ENCODE data around the gene C1orf216. TPM values are rescaled to one million over a fixed set of nuclear protein-coding genes. Genes with fewer than 3 reads are reported as not detected.
"Not testable (repeated sequence)": the region's sequence is repeated elsewhere in the genome, so short reads cannot be mapped to it uniquely, and the experiment has no call there.

C1orf216 gene
- total RNA-seq, 1 experiment from 2014 or later, result 22.2 TPM

DNA sequence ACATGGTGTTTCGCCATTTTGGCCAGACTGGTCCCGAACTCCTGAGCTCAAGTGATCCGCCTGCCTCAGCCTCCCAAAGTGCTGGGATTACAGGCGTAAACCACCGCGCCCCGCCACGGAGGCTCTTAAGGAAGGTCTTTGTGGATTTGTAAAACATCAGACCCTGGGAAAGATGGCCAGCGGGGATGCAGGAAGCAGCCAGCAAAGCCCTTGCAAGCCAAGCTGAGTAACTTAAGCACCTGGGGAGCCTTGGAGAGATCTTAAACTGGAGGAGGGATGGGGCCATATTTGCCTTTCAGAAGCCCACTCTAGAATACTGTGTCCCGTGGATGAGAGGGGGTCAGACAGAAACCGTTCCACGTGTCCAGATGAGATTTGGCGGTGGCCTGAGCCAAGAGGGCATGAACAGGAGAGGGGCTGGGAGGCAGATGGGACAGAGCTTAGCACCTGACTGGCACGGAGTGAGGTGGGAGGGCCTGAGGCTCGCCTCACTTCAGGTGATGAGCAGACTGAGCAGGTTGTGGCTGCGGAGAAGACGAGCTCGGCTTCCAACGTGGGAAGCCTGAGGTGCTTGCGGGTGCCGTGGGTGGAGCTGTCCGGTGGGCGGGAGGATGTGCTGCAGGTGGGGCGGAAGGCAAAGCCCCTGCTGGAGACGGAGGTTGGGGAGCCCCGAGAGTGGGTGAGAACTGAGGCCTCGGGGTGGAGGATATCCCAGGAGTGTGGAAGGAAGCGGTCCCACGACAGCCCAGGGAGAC lies 11.7 kb downstream of the C1orf216 start:
- no peak for DNase-seq (ENCODE audit: low spot score)

DNA sequence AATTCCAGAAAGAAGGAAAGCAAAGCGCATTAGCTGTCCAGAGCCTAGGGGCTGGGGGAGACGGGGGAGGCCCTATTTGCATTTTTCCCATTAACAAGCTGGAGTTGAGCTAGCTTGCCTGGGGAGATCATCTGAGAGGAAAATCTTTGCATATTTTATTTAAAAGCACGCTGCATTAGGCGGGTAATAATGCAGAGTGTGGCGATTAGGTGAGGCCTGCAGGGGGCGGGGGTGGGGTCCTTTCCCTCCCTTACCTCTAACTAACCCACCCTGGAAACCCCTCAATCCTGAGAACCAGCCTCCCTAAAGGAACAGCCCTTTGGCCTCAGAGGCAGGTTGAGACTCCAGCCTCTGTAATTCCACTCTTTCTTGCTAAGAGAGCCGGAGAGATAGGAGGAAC lies 16.2 kb downstream of the C1orf216 start:
- no peak for DNase-seq (ENCODE audit: low spot score)

DNA sequence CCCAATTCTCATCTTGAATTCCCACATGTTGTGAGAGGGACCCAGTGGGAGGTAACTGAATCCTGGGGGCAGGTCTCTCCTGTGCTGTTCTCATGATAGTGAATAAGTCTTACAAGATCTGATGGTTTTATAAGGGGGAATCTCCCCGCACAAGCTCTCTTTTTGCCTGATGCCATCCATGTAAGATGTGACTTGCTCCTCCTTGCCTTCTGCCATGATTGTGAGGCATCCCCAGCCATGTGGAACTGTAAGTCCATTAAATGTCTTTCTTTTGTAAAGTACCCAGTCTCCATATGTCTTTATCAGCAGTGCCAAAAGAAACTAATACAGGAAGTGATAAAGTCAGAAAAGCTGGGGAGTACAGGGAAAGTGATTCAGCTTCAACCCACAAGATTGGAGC lies 19.5 kb downstream of the C1orf216 start:
- not testable (repeated sequence) for DNase-seq (ENCODE audit: low spot score)

DNA sequence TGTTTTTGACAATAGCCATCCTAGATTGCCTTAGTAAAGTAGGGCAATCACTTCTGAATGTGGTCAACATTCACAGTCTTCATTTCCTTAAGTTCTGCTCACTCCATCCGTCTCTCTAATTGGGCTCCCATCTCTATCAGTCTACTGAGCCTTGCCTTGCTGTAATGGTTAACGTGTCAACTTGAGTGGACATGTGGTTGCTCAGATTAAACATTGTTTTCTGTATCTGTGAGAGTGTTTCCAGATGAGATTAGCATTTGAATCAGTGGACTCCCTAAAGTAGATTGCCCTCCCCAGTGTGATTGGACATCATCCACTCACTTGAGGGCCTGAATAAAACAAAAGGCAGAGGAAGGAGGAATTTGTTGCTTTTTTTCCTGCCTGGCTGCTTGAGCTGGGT lies 26.4 kb downstream of the C1orf216 start:
- DNase-seq (ENCODE audit: low spot score), result no peak

DNA sequence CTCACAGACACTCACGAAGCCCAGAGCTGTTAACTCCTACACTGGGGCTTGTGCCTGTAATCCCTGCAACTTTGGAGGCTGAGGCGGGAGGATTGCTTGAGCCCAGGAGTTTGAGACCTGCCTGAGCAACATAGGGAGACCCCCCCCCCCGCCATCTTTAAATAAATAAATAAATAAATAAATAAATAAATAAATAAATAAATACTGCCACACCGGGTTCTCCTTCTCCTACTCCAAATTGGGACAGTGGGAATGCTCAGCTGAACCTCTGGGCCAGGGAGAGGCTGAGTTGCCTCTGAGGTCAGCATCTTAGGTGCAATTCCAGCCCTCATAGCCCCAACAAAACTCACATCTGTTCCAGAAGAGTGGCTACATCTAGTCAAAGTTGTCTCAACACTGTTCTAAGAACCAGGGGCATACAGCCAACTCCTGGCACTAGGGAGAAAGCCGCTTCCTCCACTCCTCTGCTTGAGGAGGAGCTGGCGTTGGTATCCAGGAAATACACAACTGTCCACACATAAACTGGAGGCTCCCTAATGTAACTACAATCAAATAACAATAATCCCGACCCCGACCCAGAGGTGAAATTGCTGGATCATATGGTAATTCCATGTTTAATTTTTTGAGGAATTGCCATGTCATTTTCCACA lies 27.0 kb downstream of the C1orf216 start:
- DNase-seq (ENCODE audit: low spot score), result no peak

DNA sequence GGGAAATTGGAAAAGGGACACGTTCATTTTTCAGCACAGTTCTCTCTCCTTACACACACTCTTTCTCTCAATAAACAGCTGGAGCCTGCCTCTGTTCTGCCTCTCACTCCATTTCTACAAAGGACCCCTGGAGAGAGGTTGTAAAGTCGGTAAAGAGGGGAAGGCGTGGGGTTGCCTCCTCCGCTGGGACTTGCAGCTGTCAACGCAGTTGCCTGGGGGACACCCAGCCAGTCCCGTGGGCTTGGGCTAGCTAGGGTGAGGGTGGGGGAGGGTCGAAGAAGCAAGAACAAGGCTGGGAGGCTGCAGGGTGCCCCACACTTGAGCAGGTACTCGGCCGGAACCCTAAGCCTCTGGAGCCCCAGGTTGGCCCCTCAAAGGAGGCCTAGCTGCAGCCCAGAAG lies 27.6 kb downstream of the C1orf216 start:
- DNase-seq (ENCODE audit: low spot score), result no peak

DNA sequence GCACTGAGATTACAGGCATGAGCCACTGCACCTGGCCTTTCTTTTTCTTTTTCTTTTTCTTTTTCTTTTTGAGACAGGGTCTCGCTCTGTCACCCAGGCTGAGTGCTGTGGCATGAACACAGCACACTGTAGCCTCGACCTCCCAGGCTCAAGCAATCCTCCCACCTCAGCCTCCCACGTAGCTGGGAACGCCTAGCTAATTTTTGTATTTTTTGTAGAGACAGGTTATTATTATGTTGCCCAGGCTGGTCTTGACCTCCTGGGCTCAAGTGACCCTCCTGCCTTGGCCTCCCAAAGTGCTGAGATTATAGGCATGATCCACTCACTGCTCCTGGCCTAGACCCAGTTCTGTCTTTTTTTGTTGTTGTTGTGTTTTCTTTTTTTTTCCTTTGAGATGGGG lies 28.6 kb downstream of the C1orf216 start:
- DNase-seq (ENCODE audit: low spot score), result not testable (repeated sequence)

DNA sequence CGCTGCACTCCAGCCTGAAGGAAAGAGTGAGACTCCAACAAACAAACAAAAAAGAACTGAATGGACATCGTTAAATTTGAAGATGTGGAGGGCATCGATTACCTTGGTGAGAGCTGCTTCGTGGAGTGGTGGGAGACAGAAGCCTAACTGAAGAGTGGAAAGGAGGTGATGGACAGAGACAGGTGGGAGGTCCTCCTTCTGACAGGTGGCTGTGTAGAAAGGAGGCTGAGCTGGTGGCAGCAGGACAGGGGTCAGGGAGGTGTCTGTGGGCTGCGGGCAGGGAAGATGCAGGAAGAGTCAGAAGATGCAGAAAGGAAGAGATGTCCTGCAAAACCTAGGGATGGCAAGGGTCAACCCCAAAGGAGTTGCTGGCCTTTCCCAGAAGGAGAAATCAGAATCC lies 30.5 kb downstream of the C1orf216 start:
- DNase-seq (ENCODE audit: low spot score), result no peak

DNA sequence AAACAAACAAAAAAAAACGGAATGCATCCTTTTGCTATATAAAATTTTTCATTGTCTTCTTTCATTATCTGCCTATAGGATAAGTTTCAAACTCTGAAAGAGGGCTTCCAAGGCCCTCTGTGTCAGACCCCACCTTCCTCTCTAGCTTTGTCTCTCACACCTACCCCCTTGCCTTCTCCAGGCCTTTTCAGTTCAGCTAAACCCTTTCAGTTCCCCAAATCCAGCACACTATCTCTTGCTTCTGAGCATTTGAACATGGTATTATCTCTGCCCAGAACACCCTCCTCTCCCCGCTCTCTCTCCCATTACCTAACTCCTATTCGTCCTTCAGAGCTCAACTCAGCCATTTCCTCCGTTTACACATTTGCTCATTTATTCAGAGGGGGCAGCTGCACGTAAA lies 35.7 kb downstream of the C1orf216 start:
- no peak for DNase-seq (ENCODE audit: low spot score)

DNA sequence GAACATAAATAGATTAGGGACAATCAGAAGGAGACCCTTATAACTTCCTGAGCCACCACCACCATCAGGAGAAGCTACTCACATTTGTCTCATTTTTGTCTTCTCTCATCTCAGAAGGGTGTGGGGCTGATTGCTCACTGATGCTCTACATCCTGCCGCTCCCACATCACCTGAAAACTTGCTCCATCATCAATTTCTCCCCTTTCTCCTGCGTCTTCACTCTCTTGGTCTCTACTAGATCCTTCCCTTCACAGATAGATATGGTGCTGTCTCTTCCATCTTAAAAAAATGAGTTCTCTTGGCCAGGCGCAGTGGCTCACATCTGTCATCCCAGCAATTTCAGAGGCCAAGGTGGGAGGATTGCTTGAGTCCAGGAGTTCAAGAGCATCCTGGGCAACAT lies 38.4 kb downstream of the C1orf216 start:
- DNase-seq (ENCODE audit: low spot score), result no peak

DNA sequence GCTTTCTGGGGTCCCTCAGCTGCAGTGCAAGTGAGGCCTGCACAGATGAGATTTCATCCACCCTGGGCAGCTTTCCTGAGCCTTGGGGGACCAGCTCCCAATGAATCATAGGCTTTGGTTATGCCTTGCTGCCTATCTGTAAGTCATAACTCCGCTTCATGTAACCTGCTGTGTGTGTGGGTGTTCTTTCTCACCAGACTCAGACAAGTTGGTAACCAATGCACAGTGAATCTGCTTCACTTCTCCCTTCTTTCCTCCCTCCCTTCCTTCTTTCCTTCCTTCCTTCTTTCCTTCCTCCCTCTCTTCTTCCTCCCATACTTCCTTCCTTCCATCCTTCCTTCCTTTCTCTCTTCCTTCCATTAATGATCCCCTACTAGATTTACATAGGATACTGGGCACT lies 42.9 kb downstream of the C1orf216 start:
- DNase-seq (ENCODE audit: low spot score), result no peak

DNA sequence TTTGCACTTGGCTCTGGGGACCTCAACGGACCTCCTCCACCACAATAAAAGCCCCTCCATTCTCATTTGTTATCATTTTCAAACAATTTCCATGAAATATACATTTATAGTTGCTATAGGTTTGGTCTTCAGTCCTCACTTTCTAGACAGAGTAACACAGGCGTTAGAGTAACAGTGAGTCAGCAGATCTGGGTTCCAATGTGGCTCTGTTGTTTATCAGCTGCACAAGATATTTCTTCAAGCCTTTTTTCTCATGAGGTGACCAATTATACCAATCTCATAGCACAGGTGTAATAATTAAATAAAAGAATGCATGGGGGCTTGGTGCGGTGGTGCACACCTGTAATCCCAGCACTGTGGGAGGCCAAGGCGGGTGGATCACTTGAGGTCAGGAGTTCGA lies 44.6 kb downstream of the C1orf216 start:
- no peak for DNase-seq (ENCODE audit: low spot score)

DNA sequence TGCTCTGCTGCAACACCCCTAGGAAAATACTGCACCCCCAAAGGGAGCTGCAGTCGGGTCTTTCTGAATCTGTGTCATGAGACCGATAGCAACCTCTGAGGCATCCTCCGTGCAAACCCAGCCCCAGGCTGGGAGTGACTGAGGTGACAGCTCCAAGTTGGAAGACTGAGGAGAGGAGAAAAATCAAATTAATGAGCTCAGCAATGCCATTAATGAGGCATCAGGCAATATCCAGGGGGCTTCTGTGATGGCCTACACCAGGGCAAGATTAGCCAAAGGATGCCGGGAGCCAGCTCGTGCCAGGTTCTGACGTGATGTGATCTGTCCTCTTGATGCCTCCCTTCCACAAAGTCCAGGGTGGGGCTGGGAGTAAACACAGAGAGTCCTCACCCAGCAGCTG lies 46.6 kb downstream of the C1orf216 start:
- DNase-seq (ENCODE audit: low spot score), result no peak

DNA sequence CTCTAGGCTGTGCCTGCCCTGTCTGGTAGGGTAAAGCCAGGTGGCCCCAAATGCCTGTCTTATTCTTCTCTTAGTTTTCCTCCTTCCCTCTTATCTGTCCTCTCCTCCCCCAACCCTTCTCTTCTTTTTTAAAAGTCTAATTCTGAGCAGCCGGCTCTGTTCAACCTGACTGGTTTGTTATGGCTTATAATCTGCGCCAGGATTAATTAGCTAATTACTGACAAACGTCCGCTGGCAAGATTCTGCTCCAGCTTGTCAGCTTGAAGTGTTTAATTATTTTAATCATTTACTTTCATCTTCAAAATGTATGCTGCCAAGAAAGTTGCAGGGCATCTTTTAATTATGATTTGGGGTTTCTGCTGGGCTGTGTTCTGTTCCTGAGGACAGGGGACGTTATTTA lies 50.2 kb downstream of the C1orf216 start:
- DNase-seq (ENCODE audit: low spot score), result no peak

DNA sequence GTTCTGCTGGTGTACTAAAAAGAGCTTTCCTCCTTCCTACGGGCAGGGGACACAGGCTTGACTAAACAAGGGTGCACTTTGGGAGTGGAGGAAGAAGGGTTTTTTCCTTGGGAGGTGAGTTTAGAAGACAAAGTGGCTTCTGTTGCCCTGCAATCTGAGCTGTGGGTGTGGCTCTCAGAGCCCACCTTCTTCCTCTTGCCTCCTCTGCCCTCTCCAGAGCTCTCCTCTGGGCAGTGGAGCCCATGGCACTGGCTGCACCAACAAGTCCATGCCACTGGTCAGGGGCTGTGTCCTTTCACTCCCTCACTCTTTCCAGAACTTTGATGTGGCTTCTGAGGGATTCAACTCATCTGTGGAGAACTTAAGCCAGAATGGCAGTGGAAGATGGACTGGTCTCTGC lies 51.8 kb downstream of the C1orf216 start:
- DNase-seq (ENCODE audit: low spot score), result no peak

DNA sequence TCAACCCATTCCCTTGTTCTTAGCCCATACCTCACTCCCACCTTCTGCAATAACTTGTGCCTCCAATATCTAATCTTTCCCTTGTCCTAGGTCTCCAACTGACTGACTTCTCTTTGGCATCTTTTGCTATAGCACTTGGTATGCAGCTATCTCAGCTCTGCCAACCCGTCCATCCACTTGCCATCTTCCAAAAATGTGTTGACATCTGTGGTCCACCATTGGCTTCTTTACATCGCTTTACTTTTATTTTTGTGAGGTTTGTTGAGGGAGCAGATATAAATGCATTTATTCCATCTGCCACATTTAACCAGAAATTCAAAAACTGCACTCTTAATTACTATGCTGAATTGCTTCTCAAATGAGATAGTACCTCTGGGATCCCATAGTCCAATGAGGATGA lies 52.5 kb downstream of the C1orf216 start:
- DNase-seq (ENCODE audit: low spot score), result no peak

Other genes starting within 250 kb of the C1orf216 start
- gene KIAA0319L, start 161.5 kb downstream of the C1orf216 start, total RNA-seq (2014; rRNA removed; shearing (Covaris generic)), result 33.9 and 34.1 TPM in 2 replicates
- 42.4 and 50.9 TPM in 2 replicates for gene NCDN, start 161.1 kb downstream of the C1orf216 start, total RNA-seq (2014; rRNA removed; shearing (Covaris generic))
- 0.05 and 0.28 TPM in 2 replicates for gene TFAP2E, start 145.6 kb downstream of the C1orf216 start, total RNA-seq (2014; rRNA removed; shearing (Covaris generic))
- 39.1 and 42.2 TPM in 2 replicates for gene PSMB2, start 77.4 kb downstream of the C1orf216 start, total RNA-seq (2014; rRNA removed; shearing (Covaris generic))
- gene CLSPN, start 51.1 kb upstream of the C1orf216 start, total RNA-seq (2014; rRNA removed; shearing (Covaris generic)), result 9.4 and 10.9 TPM in 2 replicates
- gene AGO4, start 89.1 kb upstream of the C1orf216 start, total RNA-seq (2014; rRNA removed; shearing (Covaris generic)), result 2.8 and 3.3 TPM in 2 replicates
- gene AGO1, start 164.3 kb upstream of the C1orf216 start, total RNA-seq (2014; rRNA removed; shearing (Covaris generic)), result 11.1 and 13.6 TPM in 2 replicates
- 14.7 and 29.7 TPM in 2 replicates for gene AGO3, start 212.2 kb upstream of the C1orf216 start, total RNA-seq (2014; rRNA removed; shearing (Covaris generic))